Coronary artery (tissue), 2 donors: ENCODE results near the gene ADGRF4.
"Not testable (repeated sequence)": the region's sequence is repeated elsewhere in the genome, so short reads cannot be mapped to it uniquely, and the experiment has no call there.

Experiments used
- DNase-seq: peaks from one replicate; pipeline ENCODE4 v3.0.0-alpha.2; 2017; ENCODE audit warnings: low spot score
- H3K27ac ChIP-seq, 2 donors: fragments of 200-600 bp; sonication (generic); one replicate each; pipeline ENCODE4 v1.5.1; 2016 to 2019
- H3K4me3 ChIP-seq: fragments of 200-600 bp; sonication (generic); 2 replicates; pipeline ENCODE4 v1.5.1; 2016; ENCODE audit warnings: mild to moderate bottlenecking, moderate library complexity
- TF ChIP-seq, protein P1 (sequence below): fragments of 200-600 bp; sonication (generic); IDR thresholded peaks from one replicate; pipeline ENCODE4 v1.5.1; 2019; ENCODE audit warnings: antibody characterized with exemption

The ADGRF4 gene

DNA sequence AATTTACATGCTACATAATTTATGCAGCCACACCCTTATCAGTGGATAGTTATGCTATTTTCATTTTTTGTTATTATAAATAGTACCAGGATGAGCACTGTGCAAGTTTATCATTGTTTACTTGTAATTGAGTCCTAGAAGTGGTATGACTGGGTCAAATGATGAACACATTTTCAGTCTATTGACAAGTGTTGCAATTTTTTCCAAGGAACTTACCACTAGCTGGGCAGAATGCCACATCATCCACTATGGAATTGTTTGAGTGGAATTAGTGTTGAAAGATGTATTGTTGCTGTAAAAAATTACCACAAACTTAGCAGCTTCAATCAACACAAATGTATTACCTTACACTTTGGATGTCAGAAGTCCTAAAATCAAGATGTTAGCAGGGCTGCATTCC is 45.4 kb downstream of the ADGRF4 start:
- Histone ChIP-seq H3K4me3 (no peak overlapping the region), H3K27ac (no peak overlapping the region)
- TF ChIP-seq, protein P1, sequence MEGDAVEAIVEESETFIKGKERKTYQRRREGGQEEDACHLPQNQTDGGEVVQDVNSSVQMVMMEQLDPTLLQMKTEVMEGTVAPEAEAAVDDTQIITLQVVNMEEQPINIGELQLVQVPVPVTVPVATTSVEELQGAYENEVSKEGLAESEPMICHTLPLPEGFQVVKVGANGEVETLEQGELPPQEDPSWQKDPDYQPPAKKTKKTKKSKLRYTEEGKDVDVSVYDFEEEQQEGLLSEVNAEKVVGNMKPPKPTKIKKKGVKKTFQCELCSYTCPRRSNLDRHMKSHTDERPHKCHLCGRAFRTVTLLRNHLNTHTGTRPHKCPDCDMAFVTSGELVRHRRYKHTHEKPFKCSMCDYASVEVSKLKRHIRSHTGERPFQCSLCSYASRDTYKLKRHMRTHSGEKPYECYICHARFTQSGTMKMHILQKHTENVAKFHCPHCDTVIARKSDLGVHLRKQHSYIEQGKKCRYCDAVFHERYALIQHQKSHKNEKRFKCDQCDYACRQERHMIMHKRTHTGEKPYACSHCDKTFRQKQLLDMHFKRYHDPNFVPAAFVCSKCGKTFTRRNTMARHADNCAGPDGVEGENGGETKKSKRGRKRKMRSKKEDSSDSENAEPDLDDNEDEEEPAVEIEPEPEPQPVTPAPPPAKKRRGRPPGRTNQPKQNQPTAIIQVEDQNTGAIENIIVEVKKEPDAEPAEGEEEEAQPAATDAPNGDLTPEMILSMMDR = no peak
- no peak for DNase-seq

GRCh38 chr6:47745269-47745668 is 46.9 kb downstream of the ADGRF4 start:
- not testable (repeated sequence) for DNase-seq, H3K4me3 ChIP-seq, H3K27ac ChIP-seq

GRCh38 chr6:47749757-47750156 is 51.4 kb downstream of the ADGRF4 start:
- no peak overlapping the region for H3K27ac ChIP-seq
- DNase-seq = no peak
- no peak overlapping the region for H3K4me3 ChIP-seq
- TF ChIP-seq, protein P1 = no peak

GRCh38 chr6:47752801-47753200 is 54.4 kb downstream of the ADGRF4 start:
- DNase-seq = no peak
- TF ChIP-seq, protein P1 = no peak
- Histone ChIP-seq H3K27ac (no peak overlapping the region), H3K4me3 (no peak overlapping the region)

GRCh38 chr6:47759364-47759763 is 61.0 kb downstream of the ADGRF4 start:
- DNase-seq = no peak
- TF ChIP-seq, protein P1 = no peak
- no peak overlapping the region for H3K27ac ChIP-seq
- no peak overlapping the region for H3K4me3 ChIP-seq

GRCh38 chr6:47762502-47762901 is 64.1 kb downstream of the ADGRF4 start:
- H3K4me3 ChIP-seq = no peak overlapping the region
- TF ChIP-seq, protein P1 = no peak
- H3K27ac ChIP-seq = no peak overlapping the region
- no peak for DNase-seq

DNA sequence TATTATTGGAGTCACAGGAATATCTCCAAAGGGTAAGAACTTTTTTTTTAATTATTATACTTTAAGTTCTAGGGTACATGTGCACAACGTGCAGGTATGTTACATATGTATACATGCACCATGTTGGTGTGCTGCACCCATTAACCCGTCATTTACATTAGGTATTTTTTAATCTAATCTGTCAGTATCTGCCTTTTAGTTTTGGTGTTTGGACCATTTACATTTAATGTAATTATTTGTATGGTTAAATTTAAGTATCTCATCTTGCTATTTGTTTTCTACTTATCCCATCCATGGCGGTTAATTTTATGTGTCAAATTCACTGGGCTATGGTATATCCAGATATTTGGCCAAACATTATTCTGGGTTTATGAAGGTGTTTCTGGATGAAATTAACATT is 68.1 kb downstream of the ADGRF4 start:
- DNase-seq = no peak
- TF ChIP-seq, protein P1 = no peak
- no peak overlapping the region for H3K4me3 ChIP-seq
- H3K27ac ChIP-seq = no peak overlapping the region

DNA sequence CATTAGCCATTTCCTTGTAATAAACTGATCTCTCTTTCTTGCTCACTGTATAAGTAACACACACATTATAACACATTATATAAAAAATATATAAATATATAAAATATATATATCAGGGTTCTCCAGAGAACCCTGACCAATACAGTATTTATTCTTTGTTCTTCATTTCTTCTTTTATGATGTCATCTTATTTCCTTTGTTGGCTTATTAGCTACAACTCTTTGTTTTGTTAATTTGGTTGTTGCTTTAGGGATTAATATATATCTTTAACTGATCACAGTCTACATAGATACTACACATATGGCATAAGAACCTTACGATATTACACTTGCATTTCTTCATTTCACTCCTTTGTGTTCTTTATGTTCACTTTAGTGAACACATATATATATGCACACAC is 68.7 kb downstream of the ADGRF4 start:
- no peak overlapping the region for H3K4me3 ChIP-seq

More for the DNA sequence above, 68.7 kb downstream of the ADGRF4 start:
- DNase-seq = no peak
- no peak overlapping the region for H3K27ac ChIP-seq
- TF ChIP-seq, protein P1 = no peak
